ENCODE measurements around the gene PDE3A. TPM values are rescaled to one million over a fixed set of nuclear protein-coding genes. Genes with fewer than 3 reads are reported as not detected.
"Not testable (repeated sequence)": the region's sequence is repeated elsewhere in the genome, so short reads cannot be mapped to it uniquely, and the experiment has no call there.

The PDE3A gene
- total RNA-seq, 1 experiment from 2014 or later, result 2.8 TPM

GRCh38 chr12:20320552-20320951 is 47.8 kb upstream of the PDE3A start:
- ATAC-seq (no peak), DNase-seq (ENCODE audit: low spot score) (no peak)
- Mint-ChIP-seq H3K9me3 (peaks cover 6% of the 10 kb centered on the region), H3K4me1 (peaks cover 18% of the 10 kb centered on the region), H3K27me3 (ENCODE audit: low read depth) (no peaks in the 10 kb centered on the region), H3K4me3 (no peak overlapping the region), H3K27ac (peak overlapping the region; percentile 90), H3K36me3 (no peaks in the 10 kb centered on the region)
- CTCF ChIA-PET, result no interaction called here
- POLR2A ChIA-PET, result no interaction called here
- TF ChIP-seq ZNF671 (CRISPR knock-in tag; IDR thresholded peaks at IDR 0.05) (no peak), ZBTB21 (CRISPR knock-in tag; IDR thresholded peaks at IDR 0.05; ENCODE audit: borderline replicate concordance) (no peak), ATF2 (CRISPR knock-in tag; IDR thresholded peaks at IDR 0.05; ENCODE audit: borderline replicate concordance, low read depth) (no peak), MLX (CRISPR knock-in tag; IDR thresholded peaks at IDR 0.05) (no peak), SP1 (CRISPR knock-in tag; conservative IDR thresholded peaks at IDR 0.05) (no peak), ATF6 (CRISPR knock-in tag; IDR thresholded peaks at IDR 0.05) (no peak), USF2 (CRISPR knock-in tag; IDR thresholded peaks at IDR 0.05) (no peak), ZNF512 (CRISPR knock-in tag; IDR thresholded peaks at IDR 0.05; ENCODE audit: borderline replicate concordance) (no peak), ZNF396 (CRISPR knock-in tag; IDR thresholded peaks at IDR 0.05; ENCODE audit: borderline replicate concordance) (no peak), ZSCAN18 (CRISPR knock-in tag; IDR thresholded peaks at IDR 0.05) (no peak), ETV6 (CRISPR knock-in tag; IDR thresholded peaks at IDR 0.05) (no peak), E2F1 (CRISPR knock-in tag; IDR thresholded peaks at IDR 0.05) (no peak), RORB (CRISPR knock-in tag; IDR thresholded peaks at IDR 0.05) (no peak), ZNF416 (CRISPR knock-in tag; IDR thresholded peaks at IDR 0.05) (no peak), NFATC4 (CRISPR knock-in tag; IDR thresholded peaks at IDR 0.05) (no peak)

- ATAC-seq; H3K27ac Mint-ChIP-seq; POLR2A ChIA-PET; H3K27me3 Mint-ChIP-seq (ENCODE audit: low read depth); H3K4me3 Mint-ChIP-seq; DNase-seq (ENCODE audit: low spot score); CTCF ChIA-PET; H3K4me1 Mint-ChIP-seq: not testable (repeated sequence)
- Mint-ChIP-seq H3K9me3 (peaks cover 38% of the 10 kb centered on the region), H3K36me3 (peaks cover 12% of the 10 kb centered on the region)
These were observed 37.4 kb upstream of the PDE3A start for GRCh38 chr12:20330826-20331505.
